IPS-20b (cell line): ENCODE measurements around the gene SNAI1.
"Not testable (repeated sequence)": the region's sequence is repeated elsewhere in the genome, so short reads cannot be mapped to it uniquely, and the experiment has no call there.

Experiments used
- H3K27ac ChIP-seq: one replicate; pipeline ENCODE4 v1.5.1; 2013; ENCODE audit warnings: low read length
- H3K27me3 ChIP-seq: 2 replicates; pipeline ENCODE4 v1.6.1; 2013; ENCODE audit warnings: mild to moderate bottlenecking, low read length, inconsistent platforms; ENCODE audit not compliant: insufficient read depth
- H3K36me3 ChIP-seq: 2 replicates; pipeline ENCODE4 v1.6.1; 2013; ENCODE audit warnings: low read depth, mild to moderate bottlenecking, inconsistent platforms, low read length, moderate library complexity; ENCODE audit not compliant: insufficient read depth
- H3K4me1 ChIP-seq: 2 replicates; pipeline ENCODE4 v1.6.1; 2013; ENCODE audit warnings: mild to moderate bottlenecking, control low read depth, inconsistent platforms, low read length, moderate library complexity; ENCODE audit not compliant: insufficient read depth
- H3K4me3 ChIP-seq: 2 replicates; pipeline ENCODE4 v1.5.1; 2013; ENCODE audit warnings: mild to moderate bottlenecking, low read length, inconsistent platforms
- H3K9ac ChIP-seq: 2 replicates; pipeline ENCODE4 v1.6.1; 2013; ENCODE audit warnings: low read depth, mild to moderate bottlenecking, inconsistent platforms, low read length, moderate library complexity
- H3K9me3 ChIP-seq: 2 replicates; pipeline ENCODE4 v1.6.1; 2013; ENCODE audit warnings: mild to moderate bottlenecking, low read depth, low read length, inconsistent platforms; ENCODE audit not compliant: insufficient read depth

The SNAI1 gene

DNA sequence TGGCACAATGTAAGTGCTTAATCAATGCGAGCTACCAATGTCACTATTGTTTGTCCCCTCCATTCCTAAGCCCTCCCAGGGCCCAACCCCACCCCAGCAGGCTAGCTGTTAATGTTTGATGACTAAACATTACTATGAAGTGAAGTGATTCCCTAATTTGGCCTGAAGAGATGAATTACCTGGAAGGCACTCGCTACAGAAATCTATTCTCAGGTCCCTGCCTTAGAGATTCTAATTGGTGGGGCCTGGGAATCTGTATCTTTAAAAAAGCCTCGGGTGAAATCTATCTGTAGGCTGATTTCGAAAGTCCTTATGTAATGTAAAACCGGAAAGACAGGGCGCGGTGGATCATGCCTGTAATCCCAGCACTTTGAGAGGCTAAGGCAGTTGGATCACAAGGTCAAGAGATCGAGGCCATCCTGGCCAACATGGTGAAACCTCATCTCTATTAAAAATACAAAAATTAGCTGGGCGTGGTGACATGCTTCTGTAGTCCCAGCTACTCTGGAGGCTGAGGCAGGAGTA is 16.9 kb upstream of the SNAI1 start:
- H3K9me3 ChIP-seq, result no peaks in the 10 kb centered on the region
- no peak overlapping the region for H3K9ac ChIP-seq
- no peak overlapping the region for H3K4me3 ChIP-seq
- H3K27me3 ChIP-seq, result no peaks in the 10 kb centered on the region
- H3K36me3 ChIP-seq, result no peaks in the 10 kb centered on the region
- no peaks in the 10 kb centered on the region for H3K4me1 ChIP-seq
- H3K27ac ChIP-seq, result no peak overlapping the region

DNA sequence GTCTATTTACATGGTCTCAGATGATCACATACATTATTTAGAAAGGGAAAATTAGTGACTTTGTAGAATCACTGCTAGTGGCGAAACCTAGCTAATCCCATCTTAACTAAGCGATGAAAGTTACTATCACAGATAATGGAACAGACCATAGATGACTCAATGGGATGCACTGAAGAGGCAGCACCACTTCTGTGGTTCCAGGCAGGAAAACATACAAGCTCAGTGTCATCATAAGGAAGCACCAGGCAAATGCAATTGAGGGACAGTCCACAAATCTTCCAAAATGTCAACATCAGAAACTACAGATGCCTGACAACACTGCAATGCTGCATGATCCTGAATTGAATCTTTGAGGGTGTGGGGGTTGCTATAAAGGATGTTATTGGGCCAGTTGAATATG is 15.9 kb upstream of the SNAI1 start:
- H3K4me3 ChIP-seq, result no peak overlapping the region
- no peak overlapping the region for H3K9ac ChIP-seq
- no peaks in the 10 kb centered on the region for H3K4me1 ChIP-seq
- no peaks in the 10 kb centered on the region for H3K9me3 ChIP-seq
- H3K27me3 ChIP-seq, result no peaks in the 10 kb centered on the region
- no peak overlapping the region for H3K27ac ChIP-seq
- no peaks in the 10 kb centered on the region for H3K36me3 ChIP-seq

GRCh38 chr20:49969234-49969633 is 13.5 kb upstream of the SNAI1 start:
- Histone ChIP-seq H3K9me3 (no peaks in the 10 kb centered on the region), H3K36me3 (no peaks in the 10 kb centered on the region), H3K9ac (no peak overlapping the region), H3K4me3 (no peak overlapping the region), H3K4me1 (no peaks in the 10 kb centered on the region), H3K27me3 (no peaks in the 10 kb centered on the region), H3K27ac (no peak overlapping the region)

DNA sequence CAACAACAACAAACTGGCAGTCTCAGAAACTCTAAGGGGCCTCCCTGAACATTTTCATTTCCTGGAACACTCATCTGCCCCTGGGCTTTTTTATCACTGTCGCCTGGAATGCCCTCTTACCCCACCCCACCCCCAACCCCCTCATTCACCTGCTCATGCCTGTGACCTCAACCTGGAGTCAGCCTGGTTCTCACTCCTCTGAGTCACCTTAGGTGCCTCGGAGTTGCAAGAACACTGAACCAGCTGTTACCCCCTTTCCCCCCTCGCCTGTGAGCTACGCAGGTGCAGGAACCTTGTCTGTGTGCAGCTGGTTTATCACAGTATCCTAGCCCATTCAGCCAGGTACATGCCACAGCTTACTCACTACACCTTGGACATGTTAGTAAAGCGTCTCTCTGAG is 12.8 kb upstream of the SNAI1 start:
- no peak overlapping the region for H3K9ac ChIP-seq
- no peak overlapping the region for H3K27ac ChIP-seq
- no peaks in the 10 kb centered on the region for H3K4me1 ChIP-seq

DNA sequence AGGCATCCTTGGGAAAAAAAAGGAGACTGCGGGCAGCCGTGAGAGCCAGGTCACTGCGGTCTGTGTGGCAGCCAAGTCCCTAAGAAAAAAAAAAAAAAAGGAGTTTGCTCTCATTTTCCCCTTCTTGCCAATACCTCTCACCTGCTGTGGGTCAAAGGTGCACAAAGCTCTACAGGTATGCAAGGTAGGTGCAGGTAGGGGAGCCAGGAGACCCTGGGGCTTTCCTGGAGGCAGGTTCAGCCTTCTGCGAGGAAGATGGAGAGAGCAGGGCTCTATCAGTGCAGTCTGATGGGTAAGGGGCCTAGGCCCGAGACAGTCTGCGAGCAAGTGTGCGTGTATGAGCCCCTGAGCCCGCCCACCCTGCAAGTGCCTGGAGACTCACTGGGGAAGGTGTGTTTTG is 12.3 kb upstream of the SNAI1 start:
- Histone ChIP-seq H3K4me1 (no peaks in the 10 kb centered on the region), H3K27ac (no peak overlapping the region), H3K9me3 (no peaks in the 10 kb centered on the region), H3K9ac (no peak overlapping the region), H3K27me3 (no peaks in the 10 kb centered on the region), H3K36me3 (no peaks in the 10 kb centered on the region), H3K4me3 (no peak overlapping the region)

More for the DNA sequence above, 12.8 kb upstream of the SNAI1 start:
- Histone ChIP-seq H3K27me3 (no peaks in the 10 kb centered on the region), H3K4me3 (no peak overlapping the region), H3K9me3 (no peaks in the 10 kb centered on the region), H3K36me3 (no peaks in the 10 kb centered on the region)

DNA sequence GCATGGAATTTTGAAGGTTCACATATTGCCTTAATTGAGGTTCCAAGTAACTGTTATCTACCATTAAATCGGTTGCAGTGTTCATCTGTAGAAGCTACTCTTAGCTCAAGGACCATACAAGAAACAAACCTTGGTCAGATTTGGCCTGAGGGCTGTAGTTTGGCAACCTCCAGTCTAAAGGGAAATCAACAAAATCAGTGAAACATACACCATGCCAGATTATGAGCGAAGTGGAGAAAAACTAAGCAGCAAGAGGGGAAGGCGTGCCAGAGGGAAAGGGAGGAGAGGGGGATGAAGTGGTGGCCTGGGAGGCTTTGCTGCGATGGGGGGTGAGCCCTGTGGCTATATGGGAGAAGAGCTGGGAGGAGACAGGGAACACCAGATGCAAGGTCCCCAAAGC is 8.8 kb upstream of the SNAI1 start:
- Histone ChIP-seq H3K27ac (no peak overlapping the region), H3K9ac (no peak overlapping the region), H3K9me3 (no peaks in the 10 kb centered on the region), H3K27me3 (no peaks in the 10 kb centered on the region), H3K4me1 (no peaks in the 10 kb centered on the region), H3K4me3 (no peak overlapping the region), H3K36me3 (no peaks in the 10 kb centered on the region)

DNA sequence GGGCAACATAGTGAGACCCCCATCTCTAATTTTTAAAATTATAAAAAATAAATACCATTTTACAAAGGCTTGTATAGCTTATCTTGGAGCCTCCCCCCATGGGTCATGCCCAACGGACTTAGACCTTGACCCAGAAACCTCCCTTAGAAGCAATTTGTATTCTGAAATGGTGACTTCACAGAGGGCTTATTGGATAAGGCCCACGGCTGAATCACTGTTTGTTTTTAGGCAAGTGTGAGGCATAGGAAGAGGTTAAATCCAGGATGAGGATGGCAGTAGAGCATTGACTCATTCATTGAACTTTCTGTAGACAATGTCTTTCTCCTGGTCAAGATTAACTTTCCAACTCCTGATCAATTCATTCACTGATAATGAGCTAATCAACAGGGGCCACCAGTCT is 6.2 kb upstream of the SNAI1 start:
- no peaks in the 10 kb centered on the region for H3K36me3 ChIP-seq
- H3K27ac ChIP-seq, result no peak overlapping the region
- peaks cover 21% of the 10 kb centered on the region for H3K27me3 ChIP-seq
- no peak overlapping the region for H3K4me3 ChIP-seq
- peaks cover 14% of the 10 kb centered on the region; the same call in 1 of the 2 replicates for H3K4me1 ChIP-seq
- H3K9me3 ChIP-seq, result no peaks in the 10 kb centered on the region
- no peak overlapping the region for H3K9ac ChIP-seq

GRCh38 chr20:49977740-49978139 is 5.0 kb upstream of the SNAI1 start:
- peaks cover 20% of the 10 kb centered on the region; the same call in 1 of the 2 replicates for H3K4me1 ChIP-seq
- H3K9ac ChIP-seq, H3K4me3 ChIP-seq, H3K9me3 ChIP-seq, H3K36me3 ChIP-seq, H3K27ac ChIP-seq: not testable (repeated sequence)
- H3K27me3 ChIP-seq, result peaks cover 30% of the 10 kb centered on the region

DNA sequence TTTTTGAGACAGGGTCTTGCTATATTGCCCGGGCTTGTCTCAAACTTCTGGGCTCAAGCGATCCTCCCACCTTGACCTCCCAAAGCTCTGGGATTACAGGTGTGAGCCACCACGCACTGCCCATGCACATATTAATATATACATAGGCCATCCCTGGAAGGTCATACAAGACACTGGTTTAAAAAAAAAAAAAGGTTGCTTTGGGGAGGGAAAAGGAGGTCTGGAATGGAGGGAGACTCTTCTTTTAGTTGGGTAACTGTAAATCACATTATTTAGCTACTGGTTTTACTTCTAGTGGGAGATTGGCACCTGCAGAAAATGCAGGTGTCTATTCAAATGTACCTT is 4.1 kb upstream of the SNAI1 start:
- Histone ChIP-seq H3K36me3 (no peaks in the 10 kb centered on the region), H3K9ac (peak overlapping the region; percentile 71; the same call in 1 of the 2 replicates), H3K27me3 (peaks cover 37% of the 10 kb centered on the region), H3K9me3 (no peaks in the 10 kb centered on the region), H3K27ac (no peak overlapping the region), H3K4me3 (peak overlapping the region; percentile 71; the same call in 1 of the 2 replicates), H3K4me1 (peaks cover 23% of the 10 kb centered on the region; the same call in 1 of the 2 replicates)

DNA sequence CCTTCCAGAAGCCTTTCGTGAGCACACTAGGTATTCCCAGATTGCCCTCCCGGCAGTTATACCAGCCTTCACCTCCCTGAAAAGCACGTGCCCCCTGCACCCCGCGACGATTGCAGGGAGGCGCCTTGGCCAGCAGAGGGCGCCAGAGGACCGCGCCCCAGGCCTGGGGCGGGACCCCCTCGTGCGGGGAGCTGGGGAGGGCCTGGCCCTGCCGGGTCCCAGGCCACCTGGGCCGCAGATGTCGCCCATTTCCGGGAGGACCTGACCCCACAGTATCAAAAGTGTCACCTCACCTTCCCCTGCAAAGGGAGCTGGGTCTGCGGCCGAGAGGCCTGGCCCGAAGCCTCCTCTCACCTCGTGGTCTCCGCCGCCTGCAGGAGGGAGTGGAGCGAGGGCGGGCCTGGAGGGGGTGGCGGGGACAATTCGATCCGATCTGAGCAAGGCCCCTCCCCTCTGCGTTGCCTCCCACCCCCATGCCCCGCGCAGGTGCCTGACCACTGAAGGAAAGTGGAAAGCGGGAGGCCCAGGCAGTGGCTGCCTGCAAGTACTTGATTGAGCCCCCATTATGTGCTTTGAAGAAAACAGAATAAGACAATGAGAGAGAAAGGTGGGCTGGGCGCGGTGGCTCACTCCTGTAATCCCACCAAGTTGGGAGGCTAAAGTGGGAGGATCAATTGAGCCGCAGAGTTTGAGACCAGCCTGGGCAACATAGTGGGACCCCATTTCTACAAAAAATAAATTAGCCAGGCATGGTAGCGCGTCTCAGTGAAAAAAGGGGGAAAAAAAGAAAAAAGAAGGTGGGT is 3.5 kb upstream of the SNAI1 start:
- Histone ChIP-seq H3K9ac (peak overlapping the region; percentile 71; the same call in 1 of the 2 replicates), H3K36me3 (peaks cover 4% of the 10 kb centered on the region; the same call in 1 of the 2 replicates), H3K9me3 (no peaks in the 10 kb centered on the region), H3K27me3 (peaks cover 43% of the 10 kb centered on the region), H3K4me3 (peak overlapping the region; percentile 71; the same call in 1 of the 2 replicates), H3K27ac (no peak overlapping the region), H3K4me1 (peaks cover 24% of the 10 kb centered on the region; the same call in 1 of the 2 replicates)

DNA sequence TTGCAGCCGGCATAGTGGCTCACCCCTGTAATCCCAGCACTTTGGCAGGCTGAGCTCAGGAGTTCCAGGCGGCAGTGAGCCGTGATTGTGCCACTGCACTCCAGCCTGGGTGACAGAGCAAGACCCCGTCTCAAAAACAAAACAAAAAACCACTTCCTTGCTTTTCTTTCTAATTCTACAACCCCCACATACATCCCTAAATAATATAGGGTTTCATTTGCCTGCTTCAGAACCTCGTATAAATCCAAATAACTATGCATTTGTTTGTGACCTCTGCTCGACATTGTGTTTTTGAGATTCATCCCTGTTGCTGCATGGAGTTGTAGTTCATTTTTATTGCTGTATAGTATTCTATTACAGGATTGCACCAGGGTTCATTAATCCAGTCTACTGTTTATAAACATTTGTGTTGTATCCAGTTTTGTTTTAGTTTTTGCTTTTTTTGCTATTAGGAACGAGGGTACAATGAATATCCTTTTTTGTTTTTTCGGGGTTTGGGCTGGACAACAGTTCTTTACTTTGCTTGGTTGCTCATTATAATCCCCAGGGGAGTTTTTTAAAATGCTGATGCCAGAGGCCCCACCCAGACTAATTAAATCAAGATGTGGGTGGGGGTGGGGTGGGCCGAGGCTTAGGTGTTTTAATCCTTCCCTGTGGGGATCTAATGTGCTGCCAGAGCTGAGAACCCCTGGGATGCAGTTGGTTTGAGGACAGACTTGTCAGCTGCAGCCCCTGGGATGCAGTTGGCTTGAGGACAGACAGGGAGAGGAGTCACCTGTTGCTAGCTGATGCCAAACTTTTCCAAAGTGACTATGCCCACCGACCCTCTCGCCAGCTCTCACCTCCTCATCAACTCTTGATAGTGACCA is 2.4 kb upstream of the SNAI1 start:
- H3K9ac ChIP-seq, result no peak overlapping the region
- H3K4me1 ChIP-seq, result peaks cover 35% of the 10 kb centered on the region; the same call in 1 of the 2 replicates
- H3K27ac ChIP-seq, result no peak overlapping the region
- H3K9me3 ChIP-seq, result no peaks in the 10 kb centered on the region
- peaks cover 10% of the 10 kb centered on the region for H3K36me3 ChIP-seq
- H3K27me3 ChIP-seq, result peaks cover 44% of the 10 kb centered on the region
- H3K4me3 ChIP-seq, result no peak overlapping the region
